Ammon's horn (tissue), 1 donor: ENCODE data around the gene SLC25A21.
"Not testable (repeated sequence)": the region's sequence is repeated elsewhere in the genome, so short reads cannot be mapped to it uniquely, and the experiment has no call there.

Experiments used
- DNase-seq: peaks from one replicate; pipeline ENCODE4 v3.0.0-alpha.2; 2016; ENCODE audit warnings: low spot score

The SLC25A21 gene

DNA sequence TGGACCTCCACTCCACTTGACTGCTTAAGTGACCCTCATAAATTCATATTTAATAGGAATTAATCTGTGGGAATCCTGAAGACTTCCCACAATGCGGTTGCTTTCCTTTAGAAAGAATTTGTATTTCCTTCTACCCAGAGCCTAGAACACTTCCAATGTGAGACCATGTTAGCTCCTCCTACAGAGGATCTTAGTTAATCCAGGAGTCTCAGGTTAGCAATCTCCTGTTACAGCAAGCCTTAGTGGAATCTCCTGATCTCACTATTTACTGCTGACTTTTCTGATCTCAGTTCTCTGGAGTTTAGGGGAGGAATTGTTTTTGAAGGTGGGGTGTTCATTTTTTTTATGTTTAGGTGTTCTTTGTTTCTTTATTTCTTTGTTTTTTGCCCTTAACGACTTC, 186.0 kb downstream of the SLC25A21 start:
- DNase-seq = no peak

DNA sequence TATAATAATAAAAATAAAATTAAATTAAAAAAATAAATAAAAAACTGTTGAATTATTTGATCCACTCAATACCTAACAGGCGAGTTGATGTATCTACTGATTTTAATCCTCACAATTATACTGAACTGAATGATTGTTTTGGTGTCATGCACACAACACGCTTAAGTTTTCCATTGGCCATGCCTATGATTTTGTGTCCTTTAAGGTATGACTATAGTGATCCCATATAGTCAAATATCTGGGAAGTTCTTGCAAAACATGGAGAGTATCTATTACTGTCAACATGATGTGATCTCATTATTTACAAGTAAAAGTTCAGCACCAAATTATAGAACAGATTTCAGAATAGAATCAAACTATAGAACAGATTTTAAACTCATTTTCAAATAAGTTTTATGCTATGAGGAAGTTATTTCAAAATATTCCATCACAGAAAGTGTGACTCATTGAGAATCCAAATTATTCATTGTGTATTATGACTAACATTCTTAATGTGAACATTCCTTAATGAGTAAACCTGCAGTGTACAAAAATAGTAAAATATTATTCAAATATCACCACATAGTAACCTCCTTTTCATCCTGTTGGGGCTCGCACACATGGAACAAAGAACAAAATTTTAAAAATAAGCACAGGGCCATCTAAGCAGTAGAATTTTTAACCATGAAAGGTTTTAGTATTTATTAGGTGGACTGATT, 190.4 kb downstream of the SLC25A21 start:
- no peak for DNase-seq

DNA sequence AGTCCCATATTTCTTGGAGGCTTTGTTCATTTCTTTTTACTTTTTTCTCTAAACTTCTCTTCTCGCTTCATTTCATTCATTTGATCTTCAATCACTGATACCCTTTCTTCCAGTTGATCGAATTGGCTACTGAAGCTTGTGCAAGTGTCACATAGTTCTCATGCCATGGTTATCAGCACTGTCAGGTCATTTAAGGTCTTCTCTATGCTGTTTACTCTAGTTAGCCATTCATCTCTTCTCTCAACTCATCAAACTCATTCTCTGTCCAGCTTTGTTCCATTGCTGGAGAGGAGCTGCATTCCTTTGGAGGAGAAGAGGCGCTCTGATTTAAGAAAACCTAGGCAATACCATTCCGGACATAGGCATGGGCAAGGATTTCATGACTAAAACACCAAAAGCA, 192.0 kb downstream of the SLC25A21 start:
- not testable (repeated sequence) for DNase-seq

DNA sequence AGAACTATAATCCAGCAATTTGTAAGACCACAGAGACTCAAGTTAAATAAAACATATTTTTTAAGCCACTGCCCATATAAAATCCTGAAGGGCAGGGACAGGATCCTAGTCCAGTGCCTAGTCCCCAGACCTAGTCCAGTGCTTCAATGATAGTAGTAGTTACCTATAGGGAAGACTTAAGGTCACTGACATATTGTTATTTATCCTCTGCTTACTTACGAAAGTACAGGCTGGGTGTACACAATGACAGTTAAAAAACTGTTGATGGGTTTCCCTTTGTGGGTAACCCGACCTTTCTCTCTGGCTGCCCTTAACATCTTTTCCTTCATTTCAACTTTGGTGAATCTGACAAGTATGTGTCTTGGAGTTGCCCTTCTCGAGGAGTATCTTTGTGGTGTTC, 192.5 kb downstream of the SLC25A21 start:
- no peak for DNase-seq

DNA sequence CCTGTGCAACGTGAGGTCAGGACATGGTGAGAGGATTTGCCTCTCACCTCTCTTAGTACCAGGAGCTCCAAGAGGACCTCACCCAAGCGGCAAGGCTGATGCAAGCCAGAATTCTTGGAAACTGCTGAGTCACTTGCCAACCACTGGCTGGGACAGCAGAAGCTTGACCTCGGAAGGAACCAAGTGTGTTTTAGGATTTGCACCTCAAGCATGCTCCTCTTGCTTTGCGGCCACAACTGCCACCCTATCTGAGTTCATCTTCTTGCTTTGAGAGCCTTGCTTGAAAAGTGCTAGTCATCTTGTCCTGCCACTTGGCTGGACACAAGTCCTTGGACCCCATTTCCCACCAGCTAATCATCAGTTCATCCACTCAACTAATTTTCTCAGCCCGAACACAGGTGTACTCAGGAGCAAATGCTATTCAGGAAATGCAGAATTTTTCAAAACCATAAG, 195.8 kb downstream of the SLC25A21 start:
- no peak for DNase-seq

DNA sequence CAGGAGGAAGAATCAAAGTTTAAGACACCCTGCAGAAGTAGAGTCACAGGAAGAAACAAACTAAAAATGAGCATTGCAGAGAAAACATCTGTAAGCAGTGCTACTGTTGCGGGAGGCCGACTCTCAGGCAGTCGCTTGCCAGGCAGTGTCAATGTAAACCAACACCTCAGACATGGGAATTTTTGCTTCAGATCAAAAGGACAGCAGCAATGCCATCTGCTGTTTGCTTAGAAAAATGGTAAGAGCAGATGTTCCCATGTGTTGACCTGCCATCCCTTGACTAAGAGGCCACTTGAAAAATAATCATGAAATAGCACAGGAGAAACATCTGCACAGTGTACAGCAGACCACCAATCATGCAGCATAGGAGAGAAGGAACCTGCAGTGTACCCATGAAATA, 196.6 kb downstream of the SLC25A21 start:
- no peak for DNase-seq

DNA sequence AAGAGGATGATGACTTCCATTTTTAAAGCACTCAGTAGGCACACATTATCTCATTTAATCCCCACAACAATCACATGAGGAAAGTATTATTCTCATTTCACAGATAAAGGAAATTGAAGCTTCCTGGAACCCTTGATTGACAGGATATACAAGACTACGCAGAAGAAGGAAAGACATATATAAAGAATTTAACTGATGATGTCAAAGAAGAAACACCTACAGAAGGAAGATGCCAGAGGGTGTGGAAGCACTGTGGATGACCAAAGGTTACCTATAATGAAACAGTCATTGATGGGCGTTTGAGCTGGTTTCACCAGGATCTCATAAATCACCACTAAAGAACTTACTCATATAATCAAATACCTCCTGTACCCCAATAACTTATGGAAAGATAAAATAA, 197.4 kb downstream of the SLC25A21 start:
- DNase-seq = no peak

DNA sequence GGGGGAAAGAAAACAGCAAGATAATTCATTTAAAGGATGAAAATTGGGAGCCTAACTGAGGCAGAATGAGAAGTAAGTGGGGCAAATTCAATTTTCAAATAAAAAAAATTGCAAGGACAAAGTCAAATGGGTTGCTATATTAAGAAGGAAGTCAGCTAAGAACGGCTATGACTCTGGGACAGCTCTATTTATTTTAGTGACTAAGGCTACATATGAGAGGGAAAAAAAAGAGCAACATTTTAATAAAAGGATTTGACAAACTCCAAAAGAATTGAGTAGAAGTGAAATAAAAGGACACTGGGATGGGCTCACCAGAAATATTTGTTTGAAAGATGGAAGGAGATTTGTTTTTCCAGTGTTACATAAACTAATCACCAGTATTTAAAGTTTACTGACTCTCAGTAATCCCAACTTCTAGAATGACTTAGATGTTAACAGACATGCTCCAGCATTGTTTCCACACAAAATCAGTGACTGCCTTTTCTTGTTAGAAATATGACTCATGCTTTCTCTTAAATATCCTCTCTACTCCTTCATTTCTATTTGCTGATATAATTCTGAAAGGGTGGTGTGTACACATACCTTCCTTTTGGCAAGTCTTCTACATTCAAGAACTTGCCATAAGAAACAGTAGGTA, 198.5 kb downstream of the SLC25A21 start:
- DNase-seq = no peak

DNA sequence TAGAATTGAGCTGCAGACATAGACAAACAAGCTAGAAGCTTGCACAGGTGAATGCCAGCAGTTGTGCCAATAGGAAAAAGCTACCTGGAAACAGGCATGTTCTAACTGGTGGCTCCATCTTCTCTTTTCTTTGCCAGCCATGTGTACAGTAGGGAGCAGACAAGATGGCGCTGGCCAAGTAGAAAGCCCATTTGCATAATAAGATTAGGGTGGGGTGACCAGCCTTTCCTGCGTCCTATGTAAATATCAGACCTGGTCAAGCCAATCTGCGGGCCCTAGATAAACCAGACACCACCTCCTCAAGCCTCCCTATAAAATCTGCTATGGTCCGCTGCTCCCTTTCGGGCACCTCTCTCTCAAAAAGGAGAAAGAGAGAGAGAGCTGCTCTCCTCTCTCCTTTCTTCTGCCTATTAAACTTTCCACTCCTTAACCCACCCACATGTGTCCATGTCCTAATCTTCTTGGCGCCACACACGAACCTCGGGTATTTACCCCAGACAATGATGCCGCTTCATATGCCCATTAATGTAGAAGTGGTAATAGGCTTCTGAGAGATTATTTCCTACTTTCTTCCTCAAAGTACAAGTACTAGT, 201.0 kb downstream of the SLC25A21 start:
- no peak for DNase-seq

DNA sequence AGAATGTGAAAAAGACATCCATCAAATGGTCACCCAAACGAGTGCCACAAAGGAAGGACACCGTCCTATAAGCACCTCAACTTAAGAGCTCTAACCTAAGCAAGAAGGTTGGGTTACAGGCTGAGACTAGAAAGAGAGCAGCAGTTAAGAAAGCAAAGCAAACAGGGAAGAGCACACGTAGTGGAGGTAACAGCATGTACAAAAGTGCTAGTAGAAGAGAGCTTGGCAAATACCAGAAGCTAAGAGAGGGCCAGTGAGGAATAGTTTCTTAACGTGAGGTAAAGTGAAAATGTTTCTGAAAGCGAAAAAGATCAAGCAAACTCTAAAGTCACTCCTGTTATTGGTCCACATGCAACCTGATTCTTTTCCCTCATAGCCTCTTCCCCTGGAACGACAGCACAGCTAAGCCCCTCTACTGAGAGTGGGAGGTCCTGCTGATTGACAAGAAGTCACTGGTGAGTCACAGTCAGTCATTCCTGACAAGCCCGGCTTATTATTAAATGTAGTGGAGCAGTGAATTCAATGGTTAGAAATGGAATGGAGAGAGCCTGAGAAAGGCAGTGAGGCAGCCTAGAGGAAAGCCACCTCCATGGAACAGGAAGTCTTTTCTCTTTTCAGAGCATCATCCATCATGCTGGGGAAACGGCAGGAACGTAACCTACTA, 204.4 kb downstream of the SLC25A21 start:
- no peak for DNase-seq

DNA sequence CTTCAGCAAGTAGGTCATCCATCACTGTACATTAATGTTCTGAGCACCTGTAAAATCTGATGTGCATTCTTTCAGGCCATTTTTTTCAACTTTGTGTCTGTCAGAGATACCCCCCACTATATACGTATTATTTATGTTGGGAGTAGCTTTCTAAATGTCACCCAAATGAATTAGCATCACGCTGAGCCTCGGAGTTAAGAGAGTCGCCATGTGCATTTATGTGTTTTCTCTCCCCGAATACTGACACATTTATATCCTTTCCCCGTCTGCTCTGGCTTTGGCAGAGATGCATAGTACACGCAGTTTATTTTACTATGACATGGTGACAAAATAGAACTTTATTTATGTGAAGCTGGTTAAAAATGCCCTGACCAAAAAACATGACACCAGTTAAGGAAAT, 216.4 kb downstream of the SLC25A21 start:
- DNase-seq = no peak

DNA sequence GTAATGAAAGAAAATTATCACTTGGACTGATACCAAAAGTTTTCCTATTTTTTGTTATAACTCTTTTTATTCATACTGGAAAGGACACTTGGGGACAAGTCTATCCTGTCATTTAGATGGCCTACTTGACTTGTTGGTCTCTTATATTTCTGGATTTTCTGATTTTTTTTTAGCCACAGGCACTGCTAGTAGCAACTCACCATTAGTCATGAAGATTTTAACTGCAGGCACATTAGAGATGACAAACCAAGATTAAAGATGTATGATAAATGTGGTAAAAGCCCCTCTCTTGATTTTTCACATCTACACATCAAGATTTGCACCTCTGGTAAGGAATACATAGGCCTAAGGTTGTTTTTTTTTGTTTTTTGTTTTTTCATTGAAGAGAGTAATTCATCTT, 217.0 kb downstream of the SLC25A21 start:
- no peak for DNase-seq

DNA sequence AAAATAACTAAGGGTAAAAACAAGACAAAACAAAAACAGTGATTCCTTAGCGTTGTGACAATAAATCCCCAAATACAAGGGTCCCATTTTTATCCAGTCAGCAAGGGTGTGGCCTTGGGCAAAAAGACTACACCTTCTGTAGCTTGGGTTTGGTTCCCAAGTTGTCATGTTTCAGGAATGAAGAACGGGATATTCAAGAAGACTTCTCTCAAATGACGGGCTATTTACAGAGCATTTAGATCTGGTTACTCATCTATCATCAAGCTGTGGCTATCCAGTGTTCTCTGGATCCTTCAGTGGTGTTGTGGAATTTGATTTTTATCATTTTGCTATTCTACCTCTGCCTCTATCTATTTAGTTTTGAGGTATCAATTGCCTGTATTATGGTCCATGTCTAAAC, 219.7 kb downstream of the SLC25A21 start:
- no peak for DNase-seq

DNA sequence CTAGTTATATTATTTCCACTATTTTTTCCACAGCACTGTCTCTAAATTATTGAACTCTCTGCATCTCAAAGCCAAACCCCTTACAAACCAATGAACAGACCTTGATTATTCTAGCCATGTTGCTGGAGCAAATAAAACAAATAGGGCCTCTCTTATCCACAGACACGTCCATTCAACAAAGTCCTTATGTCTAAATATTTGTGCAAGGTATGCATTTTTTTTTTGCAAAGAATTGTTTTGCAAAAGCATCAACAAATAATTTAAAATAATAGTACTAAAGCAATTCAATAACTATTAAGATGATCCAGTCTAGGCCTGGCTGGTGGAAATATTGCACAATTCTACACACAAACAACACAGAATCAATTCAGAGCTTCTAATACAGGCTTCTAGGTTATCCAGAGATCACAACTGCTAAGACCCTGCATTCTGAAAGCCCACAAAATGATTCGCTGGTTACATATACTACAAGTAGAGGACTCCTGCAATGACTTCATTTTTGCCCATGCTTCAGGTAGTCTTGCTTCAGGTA, 221.0 kb downstream of the SLC25A21 start:
- no peak for DNase-seq

DNA sequence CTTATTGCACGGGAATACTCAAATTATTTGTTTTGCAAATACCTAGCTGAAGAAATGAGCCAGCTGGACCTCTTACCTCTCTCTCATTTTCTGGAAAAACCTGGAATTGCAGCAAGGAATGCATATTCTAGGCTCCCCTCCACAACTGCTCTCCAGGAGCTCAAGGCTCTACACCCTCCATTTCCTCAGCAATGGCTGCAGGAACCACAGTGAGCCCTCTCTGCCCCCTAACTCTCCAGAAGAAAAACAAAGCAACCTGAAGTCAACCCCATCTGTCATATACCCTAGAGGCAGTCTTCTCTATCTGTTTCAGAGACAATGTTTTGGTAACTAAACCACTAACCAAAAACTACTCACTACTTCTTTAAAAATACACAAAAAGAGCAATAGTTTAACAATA, 221.6 kb downstream of the SLC25A21 start:
- no peak for DNase-seq

DNA sequence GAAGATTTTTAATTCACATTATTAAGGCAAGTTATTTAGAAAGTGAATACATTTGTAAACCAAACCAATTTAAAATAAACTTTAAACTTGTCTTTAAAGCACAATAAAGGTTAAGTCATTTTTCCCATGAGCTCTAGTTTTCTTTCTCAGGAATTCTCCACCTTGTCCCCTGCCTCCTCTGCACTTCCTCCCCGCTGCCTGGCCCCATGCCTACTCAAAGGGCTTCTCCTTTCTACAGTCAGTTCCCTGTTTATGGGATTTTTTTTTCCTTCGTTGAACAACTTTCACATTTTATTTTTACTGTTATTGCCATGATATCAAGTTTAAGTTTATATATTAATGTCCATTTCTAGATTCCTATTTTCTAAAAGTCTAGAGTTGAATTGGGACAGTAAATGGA, 223.0 kb downstream of the SLC25A21 start:
- no peak for DNase-seq

DNA sequence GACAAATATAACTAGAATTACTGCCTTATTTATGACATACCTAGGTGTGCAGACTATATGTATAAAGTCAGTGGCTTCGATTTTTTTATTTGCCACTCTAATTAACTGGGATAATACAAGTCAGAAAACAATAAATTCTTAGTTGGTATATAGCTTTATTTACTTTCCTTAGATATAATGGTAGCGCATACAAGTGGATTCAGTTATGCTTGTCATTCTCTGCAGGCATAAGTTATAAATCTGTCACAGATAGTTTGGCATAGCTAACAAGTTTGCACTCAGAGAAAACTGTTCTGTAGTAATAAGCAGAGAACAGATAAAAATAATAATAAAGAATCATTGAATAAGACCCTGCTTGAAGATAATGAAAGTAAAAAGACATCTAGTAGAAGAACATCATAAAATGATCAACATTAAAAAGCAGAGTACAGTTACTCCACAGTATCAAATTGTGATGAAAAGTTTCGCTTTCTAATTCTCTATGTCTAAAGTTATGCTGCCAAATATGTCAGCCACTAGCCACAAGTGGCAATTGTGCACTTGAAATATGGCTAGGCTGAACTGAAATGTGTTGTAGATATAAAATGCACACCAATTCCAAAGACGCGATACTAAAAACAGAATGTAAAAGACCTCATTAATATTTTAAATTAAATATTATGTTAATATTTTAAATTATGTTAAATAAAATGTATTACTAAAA, 224.1 kb downstream of the SLC25A21 start:
- DNase-seq = no peak

DNA sequence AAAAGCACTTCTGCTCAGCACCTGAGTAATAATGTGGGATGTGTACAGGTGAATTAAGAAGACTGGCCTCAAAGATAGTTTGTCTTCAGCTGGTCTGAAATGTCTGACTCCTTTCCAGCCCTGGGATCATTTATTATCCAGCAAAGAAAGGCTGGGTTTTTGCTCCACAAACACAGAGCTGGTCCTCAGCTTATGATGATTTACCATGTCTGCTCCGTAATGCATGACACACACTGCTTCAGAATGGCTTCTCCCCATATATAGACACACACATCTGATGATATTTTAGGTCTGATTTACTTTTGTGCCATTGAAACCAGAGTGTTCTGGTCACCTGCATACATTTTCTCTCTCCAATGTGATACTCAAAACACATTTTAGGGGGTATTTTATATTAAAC, 225.0 kb downstream of the SLC25A21 start:
- DNase-seq = no peak

DNA sequence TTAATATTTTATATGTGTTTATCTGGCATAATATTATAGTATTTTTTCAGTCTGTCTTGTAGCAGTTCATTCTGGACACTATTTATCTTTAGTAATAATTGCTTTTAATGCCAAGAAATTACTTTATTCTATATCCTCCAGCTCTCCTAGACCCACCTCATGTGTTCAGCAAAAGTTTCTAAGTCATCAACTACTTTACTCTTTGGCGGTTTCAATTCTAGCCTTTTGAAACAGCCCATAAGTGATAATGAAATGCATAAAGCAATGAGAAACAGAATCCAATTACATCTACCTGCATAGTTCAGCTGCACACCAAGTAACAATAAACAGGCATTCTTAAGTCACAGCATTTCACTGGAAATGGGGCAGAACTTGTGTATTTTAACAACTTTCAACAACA, 225.5 kb downstream of the SLC25A21 start:
- DNase-seq = no peak

DNA sequence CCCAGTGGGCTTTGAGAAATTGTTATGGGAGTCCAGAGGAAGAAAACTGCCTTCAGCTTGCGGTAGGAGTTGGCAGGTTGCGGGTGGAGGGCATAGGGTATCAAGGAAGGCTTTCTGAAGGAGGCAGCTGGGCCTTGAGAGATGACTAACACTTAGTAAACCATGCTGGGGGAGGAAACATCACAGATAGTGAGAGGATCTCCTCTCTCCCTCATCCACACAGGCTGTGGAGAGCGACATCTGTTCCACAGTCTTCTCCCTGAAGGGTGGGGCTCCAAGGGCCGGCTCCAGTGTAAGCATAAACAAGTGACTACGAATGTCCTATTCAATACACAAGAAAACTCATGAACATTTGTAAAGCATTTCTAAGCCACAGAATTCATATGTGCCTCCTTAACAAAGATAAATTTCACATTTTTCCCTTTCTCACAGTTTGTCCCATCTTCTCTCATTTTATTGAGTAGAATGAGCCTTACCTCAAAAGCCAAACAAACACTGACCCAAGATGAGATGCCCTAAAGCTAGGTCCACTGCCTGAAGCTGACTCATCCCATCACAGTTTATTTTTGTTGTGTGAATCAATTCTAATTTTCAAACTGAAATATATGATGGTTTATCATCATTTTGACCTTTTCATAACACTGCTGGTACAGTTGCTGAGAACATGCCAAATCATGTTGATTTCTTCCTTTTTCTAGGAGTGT, 227.9 kb downstream of the SLC25A21 start:
- no peak for DNase-seq

DNA sequence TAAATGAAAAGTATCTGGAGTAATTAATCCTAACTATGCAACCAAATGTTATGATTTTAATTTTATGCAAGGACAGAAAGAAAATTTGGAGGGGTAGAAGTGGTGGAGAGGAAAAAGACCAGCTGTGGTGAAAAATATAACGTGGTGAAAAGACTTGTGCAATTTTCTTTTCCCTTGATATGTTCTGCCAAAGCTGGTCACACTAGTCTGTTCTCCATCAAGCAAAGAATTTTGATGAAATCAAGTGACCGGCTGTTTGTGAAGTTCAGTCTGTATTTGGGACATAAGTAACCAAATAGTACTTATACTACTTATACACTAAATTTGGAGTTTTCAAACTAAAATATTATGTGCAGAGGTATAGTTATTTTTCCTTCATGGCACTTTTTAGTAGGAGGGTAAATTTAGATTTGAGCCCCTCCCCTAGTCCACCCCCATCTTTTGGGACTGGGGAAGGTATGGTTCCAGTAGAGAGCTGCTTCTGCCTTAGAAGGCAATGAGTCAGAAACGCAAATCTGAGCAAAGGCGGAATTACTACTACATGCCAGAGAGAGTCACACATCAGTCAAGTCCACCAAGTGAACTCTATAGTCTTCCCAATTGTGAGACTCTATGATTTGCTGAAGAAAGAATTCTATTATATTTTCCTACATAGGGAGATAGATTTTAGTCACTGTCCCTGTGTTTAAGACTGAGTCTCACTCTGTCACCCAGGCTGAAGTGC, 229.7 kb downstream of the SLC25A21 start:
- no peak for DNase-seq
